Pancreas (tissue), 10 donors: ENCODE measurements around the gene TOR2A. TPM values are rescaled to one million over a fixed set of nuclear protein-coding genes. Genes with fewer than 3 reads are reported as not detected.

Source experiments
- ATAC-seq, 4 donors: fragments of 200-7000 bp; cut with Tn5 transposase; one replicate each; pipeline versions ENCODE4 v1.8.0 to v1.9.1; 2020; ENCODE audit warnings: mild to moderate bottlenecking in 4 of 4, moderate library complexity in 4 of 4
- DNase-seq, 6 donors: peaks; one replicate each; pipeline ENCODE4 v3.0.0-alpha.2; 2020
- FAIRE-seq: peaks from 2 replicates; lab custom pipeline; 2012; peaks lifted over from hg19 to GRCh38; lab: Jason Lieb, UNC
- H3K27ac ChIP-seq, 4 donors: fragments of 200-600 bp; sonication (generic); 1 replicate in 3 of 4; 2 replicates in 1 of 4; pipeline versions ENCODE4 v1.5.0 to v1.8.0; 2020
- H3K27me3 ChIP-seq, 4 donors: fragments of 200-600 bp; one replicate each; pipeline ENCODE4 v1.8.0; 2021
- H3K36me3 ChIP-seq, 3 donors: fragments of 200-600 bp; sonication (generic) in 1 of 3; one replicate each; pipeline versions ENCODE4 v1.5.0 to v1.8.0; 2020 to 2021
- H3K4me1 ChIP-seq, 3 donors: fragments of 200-600 bp; one replicate each; pipeline ENCODE4 v1.8.0; 2021
- H3K4me3 ChIP-seq, 4 donors: fragments of 200-600 bp; sonication (generic) in 2 of 4; one replicate each; pipeline versions ENCODE4 v1.5.0 to v1.8.0; 2020 to 2021
- H3K9me3 ChIP-seq, 4 donors: fragments of 200-600 bp; one replicate each; pipeline ENCODE4 v1.8.0; 2021
- CTCF ChIP-seq, 4 donors: fragments of 200-600 bp; sonication (generic) in 3 of 4; IDR thresholded peaks; one replicate each; pipeline versions ENCODE4 v1.5.0 to v1.8.0; 2021; ENCODE audit warnings: antibody characterized with exemption in 4 of 4
- WGBS, 2 donors: extraction: QIAGEN DNeasy Blood & Tissue Kit; methylation state at CpG; one replicate each; pipeline ENCODE4 v1.1.7; 2013; 5-methylcytosine and 5-hydroxymethylcytosine counted together
- intact Hi-C, 3 donors: fragments of 100-400 bp; cut with DNase I; formaldehyde crosslinking; loops; one replicate each; pipeline versions ENCODE4 v1.11.1 to v1.14.2; 2022
- polyA plus RNA-seq, 2 donors: library from polyadenylated mRNA; stranded (reverse); fragments of 200-250 nt; gene quantifications; one replicate each; pipeline ENCODE4 v1.2.3, GENCODE V29; 2013
- total RNA-seq, 6 donors: library from RNA; stranded (reverse); fragmentation: NEBNext Ultra II Directional in 4 of 6; extraction: Animal tissue kit (Norgen Biotek cat#: 25700) in 4 of 6; gene quantifications; one replicate each; pipeline versions ENCODE4 v1.2.1 to v1.2.4, GENCODE V29; 2021 to 2023
- donor health status: healthy with polysubstance abuse.
- donor health status: DM: no; HTN: no; CAD: no; lungs with moderate emphysema.
- donor health status: DM: no; HTN: no; CAD: no.
- donor health status: control.
- donor health status: control.
- donor health status: Bipolar disorder and iron deficiency.
- donor health status: DM: yes; HTN: yes; CAD: no.
- donor health status: DM: no; HTN: no; CAD: no.
- donor health status: DM: no; HTN: no; CAD: no.
- donor health status: DM: yes; HTN: yes; CAD: no.

Gene TOR2A
- total and polyA plus RNA-seq, 8 donors = 4.2 to 17.5 (median 6.1) TPM

- Histone ChIP-seq H3K27ac (peak overlapping the region; percentile 67 to 88 (median 80)), H3K9me3 (no peaks in the 10 kb centered on the region), H3K36me3 (no peaks in the 10 kb centered on the region), H3K27me3 (no peaks in the 10 kb centered on the region), H3K4me3 (no peak overlapping the region), H3K4me1 (peaks cover 8 to 10% (median 10%) of the 10 kb centered on the region in 3 donors)
- 88 to 94% methylated on average over 2 of the region's 2 CpGs for WGBS, 2 donors
- peak in 1 of 4 donors; percentile 1 for ATAC-seq
- intact Hi-C loops = no loop called here
- FAIRE-seq = no peak
- DNase-seq = no peak
- TF ChIP-seq CTCF (IDR thresholded peaks at IDR 0.05) = no peak
Observed at GRCh38 chr9:127700140-127700539, 35.0 kb downstream of the TOR2A start.

GRCh38 chr9:127698985-127699670 is 36.0 kb downstream of the TOR2A start:
- peak; percentile 90 to 97 (median 92) for ATAC-seq
- peak; percentile 54 for FAIRE-seq

GRCh38 chr9:127698386-127698785 is 36.7 kb downstream of the TOR2A start:
- 92 to 95% methylated on average over 5 of the region's 5 CpGs for WGBS, 2 donors
- Histone ChIP-seq H3K9me3 (no peaks in the 10 kb centered on the region), H3K27me3 (no peaks in the 10 kb centered on the region), H3K36me3 (no peaks in the 10 kb centered on the region), H3K4me1 (peaks cover 8 to 10% (median 10%) of the 10 kb centered on the region in 3 donors), H3K4me3 (no peak overlapping the region), H3K27ac (peak overlapping the region in 1 of 4 donors; percentile 86)
- no peak for FAIRE-seq
- TF ChIP-seq CTCF (IDR thresholded peaks at IDR 0.05) = no peak
- ATAC-seq = no peak
- DNase-seq = no peak
- intact Hi-C loops = no loop called here

More at GRCh38 chr9:127698985-127699670, 36.0 kb downstream of the TOR2A start:
- Histone ChIP-seq H3K27ac (peak overlapping the region; percentile 67 to 88 (median 80)), H3K4me1 (peaks cover 8 to 10% (median 10%) of the 10 kb centered on the region in 3 donors), H3K36me3 (no peaks in the 10 kb centered on the region), H3K27me3 (no peaks in the 10 kb centered on the region), H3K4me3 (peak overlapping the region in 2 of 4 donors; percentile 4 to 21), H3K9me3 (no peaks in the 10 kb centered on the region)
- TF ChIP-seq CTCF (IDR thresholded peaks at IDR 0.05) = no peak
- intact Hi-C loops = no loop called here
- 19 to 20% methylated on average over 41 of the region's 41 CpGs for WGBS, 2 donors
- DNase-seq = peak; percentile 90 to 97 (median 94)

GRCh38 chr9:127697575-127697974 is 37.5 kb downstream of the TOR2A start:
- no peak overlapping the region for H3K27ac ChIP-seq

More at GRCh38 chr9:127697575-127697974, 37.5 kb downstream of the TOR2A start:
- TF ChIP-seq CTCF (IDR thresholded peaks at IDR 0.05) = no peak
- 84 to 87% methylated on average over 5 of the region's 5 CpGs for WGBS, 2 donors
- H3K36me3 ChIP-seq = no peaks in the 10 kb centered on the region
- no peaks in the 10 kb centered on the region for H3K27me3 ChIP-seq
- DNase-seq (no peak), FAIRE-seq (no peak), ATAC-seq (no peak)
- intact Hi-C loops = no loop called here
- H3K9me3 ChIP-seq = no peaks in the 10 kb centered on the region
- no peak overlapping the region for H3K4me3 ChIP-seq
- peaks cover 8 to 10% (median 10%) of the 10 kb centered on the region in 3 donors for H3K4me1 ChIP-seq
